Uterine smooth muscle cell (primary cell): ENCODE results near the gene IL17F. TPM values are rescaled to one million over a fixed set of nuclear protein-coding genes. Genes with fewer than 3 reads are reported as not detected.

ENCODE experiments used
- total RNA-seq: library from RNA; depleted of rRNA; stranded (reverse); fragments of >200 nt; gene quantifications from 2 replicates; pipeline ENCODE4 v1.2.3, GENCODE V29; 2014

Gene IL17F
- not detected in 2 replicates for total RNA-seq

GRCh38 chr6:52244400-52244799 is at the start of gene IL17F:
Gene IL17F, minus strand, starts transcription at chr6:52244500. Its CDS starts 71 bp downstream, at chr6:52244429.

GRCh38 chr6:52284460-52285176 is 40.3 kb upstream of the IL17F start, which contains the start of gene MCM3:
Gene MCM3, minus strand, starts transcription at chr6:52284742. Its CDS starts 68 bp downstream, at chr6:52284674.

Other genes starting within 250 kb of the IL17F start
- gene PKHD1, start 156.9 kb downstream of the IL17F start, total RNA-seq, result not detected in 2 replicates
- gene IL17A, start 58.1 kb downstream of the IL17F start, total RNA-seq, result not detected in 2 replicates
- gene MCM3, start 40.2 kb upstream of the IL17F start, total RNA-seq, result 49.1 and 164 TPM in 2 replicates
- 4.0 and 4.1 TPM in 2 replicates for gene PAQR8, start 117.7 kb upstream of the IL17F start, total RNA-seq
- gene EFHC1, start 175.8 kb upstream of the IL17F start, total RNA-seq, result 21.6 and 22.9 TPM in 2 replicates